SK-N-SH (cell line): ENCODE data around the gene PHKA1. TPM values are rescaled to one million over a fixed set of nuclear protein-coding genes. Genes with fewer than 3 reads are reported as not detected.
A peak's percentile ranks its signal among the peaks of the same experiment; 100 is the strongest.

Source experiments
- CTCF ChIA-PET: fragments of 300-600, 350-600 bp; formaldehyde crosslinking; extraction: SDS; loops from one replicate; lab custom pipeline; 2021; lab: Yijun Ruan, JAX
- POLR2A ChIA-PET: fragments of 350-600 bp; sonication (Branson Sonifier 250); formaldehyde crosslinking; extraction: SDS; loops from one replicate; lab custom pipeline; 2020; ENCODE audit warnings: antibody characterized with exemption, inconsistent platforms; lab: Yijun Ruan, JAX
- DNase-seq: peaks from one replicate; pipeline ENCODE4 v3.0.0; 2012
- H2AFZ ChIP-seq: fragments of 200-600 bp; sonication (generic); 2 replicates; pipeline ENCODE4 v1.8.1; 2016; ENCODE audit warnings: antibody characterized with exemption, mild to moderate bottlenecking, low read depth
- H3F3A ChIP-seq: fragments of 200-600 bp; sonication (generic); replicated peaks from 2 replicates; pipeline ENCODE3; 2016; ENCODE audit warnings: antibody characterized with exemption, mild to moderate bottlenecking; ENCODE audit not compliant: insufficient read depth
- H3K27ac ChIP-seq, 2 experiments: fragments of 200-500 bp in 1 of 2; fragments of 200-600 bp in 1 of 2; sonication (Bioruptor generic) in 1 of 2; sonication (generic), shearing (Covaris generic) in 1 of 2; 2 replicates each; pipeline versions ENCODE4 v1.5.1 to v1.6.1; 2014 to 2016; ENCODE audit warnings: low read depth in 2 of 2, inconsistent platforms in 1 of 2, low read length in 1 of 2, mild to moderate bottlenecking in 1 of 2, mixed read lengths in 1 of 2
- H3K27me3 ChIP-seq: fragments of 200-600 bp; sonication (generic), shearing (Covaris generic); 2 replicates; pipeline ENCODE4 v1.6.1; 2016; ENCODE audit warnings: mixed run types; ENCODE audit not compliant: insufficient read depth
- H3K36me3 ChIP-seq, 2 experiments: fragments of 200-500 bp in 1 of 2; fragments of 200-600 bp in 1 of 2; sonication (Bioruptor generic) in 1 of 2; sonication (generic) in 1 of 2; replicated peaks in 1 of 2; 2 replicates each; pipeline versions ENCODE3 to v1.5.1; 2014 to 2016; ENCODE audit warnings: low read length in 1 of 2, mild to moderate bottlenecking in 1 of 2; ENCODE audit not compliant: insufficient read depth in 2 of 2, control insufficient read depth in 1 of 2
- H3K4me1 ChIP-seq, 2 experiments: fragments of 200-500 bp in 1 of 2; fragments of 200-600 bp in 1 of 2; sonication (Bioruptor generic) in 1 of 2; sonication (generic), shearing (Covaris generic) in 1 of 2; 2 replicates each; pipeline versions ENCODE4 v1.5.1 to v1.6.1; 2014 to 2016; ENCODE audit warnings: low read depth in 1 of 2, low read length in 1 of 2, mixed run types in 1 of 2; ENCODE audit not compliant: insufficient read depth in 2 of 2, control insufficient read depth in 1 of 2
- H3K4me2 ChIP-seq: fragments of 200-600 bp; sonication (generic), shearing (Covaris generic); 2 replicates; pipeline ENCODE4 v1.6.1; 2017; ENCODE audit warnings: mixed run types
- H3K4me3 ChIP-seq, 2 experiments: fragments of 200-500 bp in 1 of 2; fragments of 200-600 bp in 1 of 2; sonication (Bioruptor generic) in 1 of 2; sonication (generic), shearing (Covaris generic) in 1 of 2; 2 replicates each; pipeline versions ENCODE4 v1.5.1 to v1.8.1; 2014 to 2016; ENCODE audit warnings: low read depth in 2 of 2, inconsistent platforms in 1 of 2, low read length in 1 of 2, mild to moderate bottlenecking in 1 of 2, mixed read lengths in 1 of 2, moderate library complexity in 1 of 2
- H3K79me2 ChIP-seq: fragments of 200-600 bp; sonication (generic); 2 replicates; pipeline ENCODE4 v1.8.1; 2017; ENCODE audit warnings: mild to moderate bottlenecking; ENCODE audit not compliant: insufficient read depth
- H3K9ac ChIP-seq: fragments of 200-600 bp; sonication (generic); 2 replicates; pipeline ENCODE4 v1.6.1; 2017; ENCODE audit warnings: mixed run types
- H3K9me2 ChIP-seq: fragments of 200-600 bp; sonication (generic); 2 replicates; pipeline ENCODE4 v1.6.1; 2017; ENCODE audit warnings: mixed run types
- H3K9me3 ChIP-seq: fragments of 200-600 bp; sonication (generic); 2 replicates; pipeline ENCODE4 v1.6.1; 2017; ENCODE audit warnings: mixed run types, mild to moderate bottlenecking, moderate library complexity
- H4K20me1 ChIP-seq: fragments of 200-600 bp; sonication (generic); 2 replicates; pipeline ENCODE4 v1.6.1; 2017; ENCODE audit warnings: mild to moderate bottlenecking, mixed run types; ENCODE audit not compliant: insufficient read depth
- CTCF ChIP-seq: fragments of 200-600 bp; sonication (generic); IDR thresholded peaks from 2 replicates; pipeline ENCODE4 v1.6.1; 2017; ENCODE audit warnings: antibody characterized with exemption, mild to moderate bottlenecking, moderate library complexity
- ELF1 ChIP-seq: IDR thresholded peaks from 2 replicates; pipeline ENCODE4 v1.4.0; 2012
- EP300 ChIP-seq, 2 experiments: IDR thresholded peaks; 2 replicates each; pipeline versions ENCODE4 v1.4.0 to v1.6.1; 2012; ENCODE audit warnings: borderline replicate concordance in 1 of 2, low read depth in 1 of 2, low read length in 1 of 2
- FOSL2 ChIP-seq: IDR thresholded peaks from 2 replicates; pipeline ENCODE4 v1.4.0; 2012; ENCODE audit warnings: low read depth, mild to moderate bottlenecking, moderate library complexity, borderline replicate concordance
- FOXJ3 ChIP-seq: sonication (generic); formaldehyde crosslinking; IDR thresholded peaks from 2 replicates; pipeline ENCODE4 v1.5.1; 2020; ENCODE audit warnings: mild to moderate bottlenecking, missing genetic modification reagents
- GATA2 ChIP-seq: sonication (generic); formaldehyde crosslinking; IDR thresholded peaks from 2 replicates; pipeline ENCODE4 v1.5.0; 2020; ENCODE audit warnings: mild to moderate bottlenecking, missing genetic modification reagents
- JUND ChIP-seq: IDR thresholded peaks from 2 replicates; pipeline ENCODE4 v1.4.0; 2012
- MAX ChIP-seq: IDR thresholded peaks from 2 replicates; pipeline ENCODE4 v1.4.0; 2012; ENCODE audit warnings: low read depth
- MEF2A ChIP-seq: IDR thresholded peaks from 2 replicates; pipeline ENCODE4 v1.4.0; 2012; ENCODE audit warnings: low read depth, borderline replicate concordance
- MXI1 ChIP-seq: IDR thresholded peaks from 2 replicates; pipeline ENCODE4 v1.6.1; 2012; ENCODE audit warnings: mild to moderate bottlenecking, low read depth, low read length, improper control_type of control experiment
- NFIC ChIP-seq: IDR thresholded peaks from 2 replicates; pipeline ENCODE4 v1.4.0; 2012; ENCODE audit warnings: borderline replicate concordance
- NRF1 ChIP-seq: IDR thresholded peaks from 2 replicates; pipeline ENCODE4 v1.6.1; 2012; ENCODE audit warnings: low read depth, mild to moderate bottlenecking, low read length
- RFX5 ChIP-seq: IDR thresholded peaks from 2 replicates; pipeline ENCODE4 v1.6.1; 2012; ENCODE audit warnings: mild to moderate bottlenecking, improper control_type of control experiment, low read length
- RXRA ChIP-seq: IDR thresholded peaks from 2 replicates; pipeline ENCODE4 v1.4.0; 2012; ENCODE audit warnings: low read depth, mild to moderate bottlenecking, borderline replicate concordance
- SIN3A ChIP-seq: IDR thresholded peaks from 2 replicates; pipeline ENCODE4 v1.6.1; 2012; ENCODE audit warnings: low read depth, mild to moderate bottlenecking, low read length, moderate library complexity, borderline replicate concordance
- SMC3 ChIP-seq: IDR thresholded peaks from 2 replicates; pipeline ENCODE4 v1.6.1; 2012; ENCODE audit warnings: low read depth, low read length, improper control_type of control experiment
- TCF12 ChIP-seq: IDR thresholded peaks from 2 replicates; pipeline ENCODE4 v1.4.0; 2012
- YY1 ChIP-seq: IDR thresholded peaks from 2 replicates; pipeline ENCODE4 v1.4.0; 2012; ENCODE audit warnings: low read depth, mild to moderate bottlenecking
- WGBS: methylation state at CpG from one replicate; pipeline ENCODE4 v1.1.6; 2017; ENCODE audit warnings: low lambda C conversion rate; 5-methylcytosine and 5-hydroxymethylcytosine counted together
- polyA plus RNA-seq, 3 experiments: library from polyadenylated mRNA; depleted of rRNA; stranded (reverse); fragments of >200 nt; gene quantifications; 2 replicates each; pipeline ENCODE4 v1.2.3, GENCODE V29; 2012
- TF ChIP-seq, protein P1 (sequence below): IDR thresholded peaks from 2 replicates; pipeline ENCODE4 v1.4.0; 2012; ENCODE audit warnings: low read depth, borderline replicate concordance
- TF ChIP-seq, protein P2 (sequence below): IDR thresholded peaks from 2 replicates; pipeline ENCODE4; 2012
- TF ChIP-seq, protein P3 (sequence below): fragments of 150-350 bp; IDR thresholded peaks from 2 replicates; pipeline ENCODE4 v1.6.1; 2016; ENCODE audit warnings: mild to moderate bottlenecking, low read depth, low read length

PHKA1 gene
- polyA plus RNA-seq, 1 of the 3 experiments (the other 2 are of a cell fraction), result 4.8 TPM

GRCh38 chrX:72715546-72715945, 1.4 kb upstream of the PHKA1 start (continued):
- TF ChIP-seq, protein P1, sequence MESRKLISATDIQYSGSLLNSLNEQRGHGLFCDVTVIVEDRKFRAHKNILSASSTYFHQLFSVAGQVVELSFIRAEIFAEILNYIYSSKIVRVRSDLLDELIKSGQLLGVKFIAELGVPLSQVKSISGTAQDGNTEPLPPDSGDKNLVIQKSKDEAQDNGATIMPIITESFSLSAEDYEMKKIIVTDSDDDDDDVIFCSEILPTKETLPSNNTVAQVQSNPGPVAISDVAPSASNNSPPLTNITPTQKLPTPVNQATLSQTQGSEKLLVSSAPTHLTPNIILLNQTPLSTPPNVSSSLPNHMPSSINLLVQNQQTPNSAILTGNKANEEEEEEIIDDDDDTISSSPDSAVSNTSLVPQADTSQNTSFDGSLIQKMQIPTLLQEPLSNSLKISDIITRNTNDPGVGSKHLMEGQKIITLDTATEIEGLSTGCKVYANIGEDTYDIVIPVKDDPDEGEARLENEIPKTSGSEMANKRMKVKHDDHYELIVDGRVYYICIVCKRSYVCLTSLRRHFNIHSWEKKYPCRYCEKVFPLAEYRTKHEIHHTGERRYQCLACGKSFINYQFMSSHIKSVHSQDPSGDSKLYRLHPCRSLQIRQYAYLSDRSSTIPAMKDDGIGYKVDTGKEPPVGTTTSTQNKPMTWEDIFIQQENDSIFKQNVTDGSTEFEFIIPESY, result no peak
- TF ChIP-seq TCF12, result no peak

DNA sequence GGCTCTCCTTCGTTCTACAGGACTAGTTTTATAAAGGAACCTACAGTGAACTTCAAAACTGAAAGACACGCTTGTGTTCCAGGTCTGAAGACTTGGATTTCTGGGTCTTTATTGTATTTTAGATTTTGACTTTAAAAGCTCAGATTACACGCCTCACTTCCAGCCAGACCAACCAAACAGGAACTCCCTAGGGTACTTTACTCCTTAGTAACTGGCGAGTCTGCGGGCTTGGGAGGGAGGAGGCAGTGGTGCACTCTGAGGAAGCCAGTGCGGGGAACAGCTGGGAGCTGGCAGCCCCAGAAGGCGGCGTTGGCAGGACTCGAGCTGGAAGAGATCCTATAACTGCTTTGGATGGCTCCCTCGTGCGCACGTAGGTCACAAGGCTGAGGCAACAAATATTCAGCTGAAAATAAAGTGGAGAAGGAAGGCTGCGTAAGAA, 391 bp upstream of the PHKA1 start:
- 16% methylated on average over 12 of the region's 13 CpGs for WGBS

GRCh38 chrX:72713130-72713529, 976 bp downstream of the PHKA1 start:
- no peaks in the 10 kb centered on the region for H3K9me3 ChIP-seq
- H3K79me2 ChIP-seq, result no peaks in the 10 kb centered on the region
- POLR2A ChIA-PET, result no interaction called here
- WGBS, result 11% methylated on average over 3 of the region's 3 CpGs
- no peak overlapping the region for H2AFZ ChIP-seq
- H4K20me1 ChIP-seq, result no peaks in the 10 kb centered on the region
- H3K4me1 ChIP-seq, result peaks cover 0 to 4% of the 10 kb centered on the region in 2 experiments; a peak in 1 of 4 replicates
- peaks cover 0 to 2% of the 10 kb centered on the region in 2 experiments for H3K36me3 ChIP-seq
- no peaks in the 10 kb centered on the region for H3K9me2 ChIP-seq
- H3K4me2 ChIP-seq, result peak overlapping the region; percentile 79
- peaks cover 13% of the 10 kb centered on the region; the same call in 1 of the 2 replicates for H3K27me3 ChIP-seq
- no peak for DNase-seq
- peak overlapping the region in 1 of 2 experiments; percentile 73; a peak in 2 of 4 replicates for H3K27ac ChIP-seq
- peak overlapping the region; percentile 42 to 66 for H3K4me3 ChIP-seq
- H3F3A ChIP-seq, result peaks cover 14% of the 10 kb centered on the region
- H3K9ac ChIP-seq, result no peak overlapping the region
- CTCF ChIA-PET, result interaction anchor here (1.3 kb wide), 1 partner anchor 467 kb away, joined by 3 read pairs; no protein-coding TSS in a partner anchor
- TF ChIP-seq FOSL2 (no peak), MEF2A (no peak), MAX (no peak), CTCF (no peak), FOXJ3 (CRISPR knock-in tag) (no peak), NRF1 (no peak), GATA2 (CRISPR knock-in tag) (no peak), ELF1 (no peak), JUND (no peak), NFIC (no peak), SMC3 (no peak)
- TF ChIP-seq, protein P2, sequence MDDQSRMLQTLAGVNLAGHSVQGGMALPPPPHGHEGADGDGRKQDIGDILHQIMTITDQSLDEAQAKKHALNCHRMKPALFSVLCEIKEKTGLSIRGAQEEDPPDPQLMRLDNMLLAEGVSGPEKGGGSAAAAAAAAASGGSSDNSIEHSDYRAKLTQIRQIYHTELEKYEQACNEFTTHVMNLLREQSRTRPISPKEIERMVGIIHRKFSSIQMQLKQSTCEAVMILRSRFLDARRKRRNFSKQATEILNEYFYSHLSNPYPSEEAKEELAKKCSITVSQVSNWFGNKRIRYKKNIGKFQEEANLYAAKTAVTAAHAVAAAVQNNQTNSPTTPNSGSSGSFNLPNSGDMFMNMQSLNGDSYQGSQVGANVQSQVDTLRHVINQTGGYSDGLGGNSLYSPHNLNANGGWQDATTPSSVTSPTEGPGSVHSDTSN, result no peak

More for the DNA sequence above, 391 bp upstream of the PHKA1 start:
- TF ChIP-seq MXI1, result 0 out of 2 replicates have a peak, but pooled peaks have one; percentile 34
- TF ChIP-seq EP300 (IDR thresholded peaks at IDR 0.05; ENCODE audit: borderline replicate concordance in 1 of 2, low read depth in 1 of 2, low read length in 1 of 2), result no peak
- TF ChIP-seq SIN3A, result no peak
- no peak for TF ChIP-seq FOSL2
- TF ChIP-seq, protein P3, sequence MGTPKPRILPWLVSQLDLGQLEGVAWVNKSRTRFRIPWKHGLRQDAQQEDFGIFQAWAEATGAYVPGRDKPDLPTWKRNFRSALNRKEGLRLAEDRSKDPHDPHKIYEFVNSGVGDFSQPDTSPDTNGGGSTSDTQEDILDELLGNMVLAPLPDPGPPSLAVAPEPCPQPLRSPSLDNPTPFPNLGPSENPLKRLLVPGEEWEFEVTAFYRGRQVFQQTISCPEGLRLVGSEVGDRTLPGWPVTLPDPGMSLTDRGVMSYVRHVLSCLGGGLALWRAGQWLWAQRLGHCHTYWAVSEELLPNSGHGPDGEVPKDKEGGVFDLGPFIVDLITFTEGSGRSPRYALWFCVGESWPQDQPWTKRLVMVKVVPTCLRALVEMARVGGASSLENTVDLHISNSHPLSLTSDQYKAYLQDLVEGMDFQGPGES, result 0 out of 2 replicates have a peak, but pooled peaks have one; percentile 6
- no peak for TF ChIP-seq YY1
- TF ChIP-seq RFX5, result peak; percentile 74
- no peak for TF ChIP-seq RXRA
- peaks cover 13% of the 10 kb centered on the region; the same call in 1 of the 2 replicates for H3K27me3 ChIP-seq
- peak overlapping the region; percentile 71 for H2AFZ ChIP-seq
- peak overlapping the region; percentile 44; the same call in 1 of the 2 replicates for H3K9ac ChIP-seq
- H3K9me2 ChIP-seq, result no peaks in the 10 kb centered on the region
- H3K9me3 ChIP-seq, result no peaks in the 10 kb centered on the region
- no peaks in the 10 kb centered on the region for H4K20me1 ChIP-seq
- H3K4me2 ChIP-seq, result peak overlapping the region; percentile 79
- ChIA-PET POLR2A (interaction anchor here (1.4 kb wide), 1 partner anchor 437 kb away, joined by 4 read pairs; the partner anchor contains the start of gene RPS4X), CTCF (interaction anchor here (0.8 to 0.9 kb wide), 2 partner anchors 9 to 892 kb away, joined by 3 read pairs; no protein-coding TSS in a partner anchor)
- H3K4me3 ChIP-seq, result peak overlapping the region; percentile 42 to 66
- H3K79me2 ChIP-seq, result no peaks in the 10 kb centered on the region
- peaks cover 14% of the 10 kb centered on the region for H3F3A ChIP-seq
- H3K4me1 ChIP-seq, result peaks cover 0 to 4% of the 10 kb centered on the region in 2 experiments; a peak in 1 of 4 replicates
- peak overlapping the region; percentile 46 to 73; a peak in 3 of 4 replicates for H3K27ac ChIP-seq
- H3K36me3 ChIP-seq, result no peaks in the 10 kb centered on the region
- DNase-seq, result peak; percentile 66
